ENCODE data around the gene CD74.

DNA sequence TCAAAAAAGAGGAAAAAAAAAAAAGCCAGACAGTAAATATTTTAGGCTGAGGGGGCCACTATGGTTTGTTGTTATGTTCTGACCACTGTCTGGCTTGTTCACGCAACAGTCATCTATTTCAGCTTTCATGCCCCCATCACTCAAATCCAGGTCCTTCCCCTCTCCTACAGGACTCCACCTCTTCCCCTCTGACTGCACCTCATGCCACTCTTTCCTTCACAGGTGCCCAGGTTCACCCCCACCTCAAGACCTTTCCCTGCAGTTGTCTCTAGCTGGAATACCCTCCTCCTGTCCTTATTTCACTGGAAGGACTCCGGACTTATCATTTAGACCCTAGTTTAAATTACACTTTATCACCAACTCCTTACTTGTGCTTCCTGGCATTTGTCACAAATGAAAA is 33.4 kb upstream of the CD74 start:
- TF ChIP-seq, protein P1, sequence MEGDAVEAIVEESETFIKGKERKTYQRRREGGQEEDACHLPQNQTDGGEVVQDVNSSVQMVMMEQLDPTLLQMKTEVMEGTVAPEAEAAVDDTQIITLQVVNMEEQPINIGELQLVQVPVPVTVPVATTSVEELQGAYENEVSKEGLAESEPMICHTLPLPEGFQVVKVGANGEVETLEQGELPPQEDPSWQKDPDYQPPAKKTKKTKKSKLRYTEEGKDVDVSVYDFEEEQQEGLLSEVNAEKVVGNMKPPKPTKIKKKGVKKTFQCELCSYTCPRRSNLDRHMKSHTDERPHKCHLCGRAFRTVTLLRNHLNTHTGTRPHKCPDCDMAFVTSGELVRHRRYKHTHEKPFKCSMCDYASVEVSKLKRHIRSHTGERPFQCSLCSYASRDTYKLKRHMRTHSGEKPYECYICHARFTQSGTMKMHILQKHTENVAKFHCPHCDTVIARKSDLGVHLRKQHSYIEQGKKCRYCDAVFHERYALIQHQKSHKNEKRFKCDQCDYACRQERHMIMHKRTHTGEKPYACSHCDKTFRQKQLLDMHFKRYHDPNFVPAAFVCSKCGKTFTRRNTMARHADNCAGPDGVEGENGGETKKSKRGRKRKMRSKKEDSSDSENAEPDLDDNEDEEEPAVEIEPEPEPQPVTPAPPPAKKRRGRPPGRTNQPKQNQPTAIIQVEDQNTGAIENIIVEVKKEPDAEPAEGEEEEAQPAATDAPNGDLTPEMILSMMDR (IDR thresholded peaks at IDR 0.05), result no peak
- TF ChIP-seq POLR2AphosphoS5 (IDR thresholded peaks at IDR 0.05; ENCODE audit: low read depth, low read length), result peak; percentile 37; the same call in 1 of the 2 replicates
